ENCODE data around the gene NDUFB3.

DNA sequence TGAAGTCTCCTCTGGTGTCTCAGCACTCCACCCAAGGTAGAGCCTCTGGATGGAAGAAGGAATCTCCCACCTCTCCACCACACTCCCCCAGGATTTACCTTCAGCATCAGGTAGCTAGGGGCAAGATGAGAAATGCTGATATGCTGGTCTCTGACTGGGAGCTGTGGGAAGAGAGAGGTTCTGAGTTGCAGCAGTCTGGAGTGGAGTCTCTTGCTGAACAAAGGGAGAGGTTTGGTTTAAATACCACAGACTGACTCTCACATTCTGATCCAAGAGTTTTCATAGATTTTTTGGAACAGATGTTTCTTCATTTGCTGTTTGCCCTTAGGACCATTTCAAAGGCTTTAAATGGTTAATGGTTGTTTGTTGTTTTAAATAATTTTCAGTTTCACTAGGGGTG, 43.0 kb downstream of the NDUFB3 start:
- TF ChIP-seq, protein P1, sequence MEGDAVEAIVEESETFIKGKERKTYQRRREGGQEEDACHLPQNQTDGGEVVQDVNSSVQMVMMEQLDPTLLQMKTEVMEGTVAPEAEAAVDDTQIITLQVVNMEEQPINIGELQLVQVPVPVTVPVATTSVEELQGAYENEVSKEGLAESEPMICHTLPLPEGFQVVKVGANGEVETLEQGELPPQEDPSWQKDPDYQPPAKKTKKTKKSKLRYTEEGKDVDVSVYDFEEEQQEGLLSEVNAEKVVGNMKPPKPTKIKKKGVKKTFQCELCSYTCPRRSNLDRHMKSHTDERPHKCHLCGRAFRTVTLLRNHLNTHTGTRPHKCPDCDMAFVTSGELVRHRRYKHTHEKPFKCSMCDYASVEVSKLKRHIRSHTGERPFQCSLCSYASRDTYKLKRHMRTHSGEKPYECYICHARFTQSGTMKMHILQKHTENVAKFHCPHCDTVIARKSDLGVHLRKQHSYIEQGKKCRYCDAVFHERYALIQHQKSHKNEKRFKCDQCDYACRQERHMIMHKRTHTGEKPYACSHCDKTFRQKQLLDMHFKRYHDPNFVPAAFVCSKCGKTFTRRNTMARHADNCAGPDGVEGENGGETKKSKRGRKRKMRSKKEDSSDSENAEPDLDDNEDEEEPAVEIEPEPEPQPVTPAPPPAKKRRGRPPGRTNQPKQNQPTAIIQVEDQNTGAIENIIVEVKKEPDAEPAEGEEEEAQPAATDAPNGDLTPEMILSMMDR (conservative IDR thresholded peaks at IDR 0.05), result no peak
- no peak for TF ChIP-seq EZH2 (IDR thresholded peaks at IDR 0.05; ENCODE audit: low read depth)

Measured in PC-9 (cell line).